H1 (cell line): ENCODE data around the gene RAD52. TPM values are rescaled to one million over a fixed set of nuclear protein-coding genes. Genes with fewer than 3 reads are reported as not detected.

Experiments
- CTCF ChIA-PET: fragments of 300-600 bp; sonication (Branson Sonifier 250); formaldehyde crosslinking; loops from one replicate; lab custom pipeline; 2021; ENCODE audit not compliant: partially characterized antibody; lab: Charles Lee
- POLR2A ChIA-PET: fragments of 300-600 bp; sonication (Branson Sonifier 250); formaldehyde crosslinking; loops from one replicate; lab custom pipeline; 2021; ENCODE audit warnings: inconsistent platforms; ENCODE audit not compliant: partially characterized antibody; lab: Charles Lee
- DNase-seq, 2 experiments: peaks; one replicate each; pipeline versions ENCODE4 v3.0.0 to v3.0.0-alpha.2; 2010 to 2022; ENCODE audit warnings: low spot score in 2 of 2, low read depth in 1 of 2, mixed read lengths in 1 of 2
- FAIRE-seq: peaks from 2 replicates; lab custom pipeline; 2011; peaks lifted over from hg19 to GRCh38; lab: Jason Lieb, UNC
- H2AFZ ChIP-seq: 2 replicates; pipeline ENCODE4 v1.8.1; 2012; ENCODE audit warnings: low read length, inconsistent platforms
- H2AK5ac ChIP-seq: 2 replicates; pipeline ENCODE4 v1.6.1; 2013; ENCODE audit warnings: low read depth, low read length
- H2BK120ac ChIP-seq: replicated peaks from 2 replicates; pipeline ENCODE3; 2013; ENCODE audit warnings: low read depth, low read length, inconsistent platforms
- H2BK12ac ChIP-seq: 2 replicates; pipeline ENCODE4 v1.6.1; 2013; ENCODE audit warnings: low read depth, low read length
- H2BK15ac ChIP-seq: 2 replicates; pipeline ENCODE4 v1.6.1; 2013; ENCODE audit warnings: low read length
- H2BK20ac ChIP-seq: 2 replicates; pipeline ENCODE4 v1.6.1; 2013; ENCODE audit warnings: low read length
- H2BK5ac ChIP-seq: 2 replicates; pipeline ENCODE4 v1.6.1; 2013; ENCODE audit warnings: low read depth, low read length
- H3K14ac ChIP-seq: 2 replicates; pipeline ENCODE4 v1.6.1; 2013; ENCODE audit warnings: inconsistent platforms; ENCODE audit not compliant: insufficient read length
- H3K18ac ChIP-seq: 2 replicates; pipeline ENCODE4 v1.6.1; 2013; ENCODE audit warnings: low read length; ENCODE audit errors: extremely low read depth
- H3K23ac ChIP-seq: 2 replicates; pipeline ENCODE4 v1.6.1; 2013; ENCODE audit warnings: inconsistent platforms; ENCODE audit not compliant: insufficient read length
- H3K23me2 ChIP-seq: 2 replicates; pipeline ENCODE4 v1.6.1; 2013; ENCODE audit warnings: low read depth, low read length
- H3K27ac ChIP-seq: 2 replicates; pipeline ENCODE4 v1.6.1; 2011; ENCODE audit warnings: low read depth, low read length, inconsistent platforms
- H3K27me3 ChIP-seq, 4 experiments: replicated peaks in 1 of 4; 1 replicate in 1 of 4; 2 replicates in 3 of 4; pipeline versions ENCODE4 v1.6.1 to v1.8.1; 2011 to 2013; ENCODE audit warnings: low read length in 3 of 4, mild to moderate bottlenecking in 3 of 4, inconsistent platforms in 2 of 4, mixed read lengths in 2 of 4, moderate library complexity in 1 of 4; ENCODE audit not compliant: control insufficient read depth in 3 of 4, insufficient read depth in 3 of 4; ENCODE audit errors: extremely low read depth in 1 of 4
- H3K36me3 ChIP-seq, 4 experiments: 2 replicates each; pipeline versions ENCODE4 v1.6.1 to v1.8.1; 2011 to 2013; ENCODE audit warnings: mild to moderate bottlenecking in 4 of 4, low read length in 3 of 4, moderate library complexity in 2 of 4, control low read depth in 1 of 4, inconsistent platforms in 1 of 4; ENCODE audit not compliant: insufficient read depth in 4 of 4, control insufficient read depth in 2 of 4
- H3K4ac ChIP-seq: replicated peaks from 2 replicates; pipeline ENCODE3; 2013; ENCODE audit warnings: low read length, low read depth, mixed read lengths, inconsistent platforms; ENCODE audit not compliant: insufficient read length
- H3K4me1 ChIP-seq, 4 experiments: replicated peaks in 1 of 4; 1 replicate in 1 of 4; 2 replicates in 3 of 4; pipeline versions ENCODE4 v1.6.1 to v1.8.1; 2011 to 2013; ENCODE audit warnings: low read length in 3 of 4, inconsistent platforms in 2 of 4, mixed read lengths in 1 of 4; ENCODE audit not compliant: insufficient read depth in 4 of 4, control insufficient read depth in 3 of 4
- H3K4me2 ChIP-seq, 2 experiments: 2 replicates each; pipeline versions ENCODE4 v1.6.1 to v1.8.1; 2011 to 2013; ENCODE audit warnings: low read depth in 2 of 2, low read length in 2 of 2, control low read depth in 1 of 2, inconsistent platforms in 1 of 2, mild to moderate bottlenecking in 1 of 2; ENCODE audit not compliant: insufficient read depth in 1 of 2
- H3K4me3 ChIP-seq, 4 experiments: fragments of 200-600, 300-600 bp in 1 of 4; sonication (generic), shearing (Covaris generic), sonication (Bioruptor Twin) in 1 of 4; 2 replicates each; pipeline versions ENCODE4 v1.5.1 to v1.8.1; 2011 to 2016; ENCODE audit warnings: low read length in 4 of 4, low read depth in 3 of 4, control low read depth in 2 of 4, inconsistent platforms in 2 of 4, mild to moderate bottlenecking in 2 of 4, mixed read lengths in 1 of 4, moderate library complexity in 1 of 4; ENCODE audit not compliant: insufficient read depth in 2 of 4; ENCODE audit errors: extremely low read depth in 1 of 4
- H3K56ac ChIP-seq: replicated peaks from 2 replicates; pipeline ENCODE3; 2013; ENCODE audit warnings: low read depth, mild to moderate bottlenecking, mixed read lengths, low read length, inconsistent platforms; ENCODE audit not compliant: insufficient read length
- H3K79me1 ChIP-seq: 2 replicates; pipeline ENCODE4 v1.6.1; 2013; ENCODE audit warnings: low read depth, low read length, control low read depth
- H3K79me2 ChIP-seq, 2 experiments: 2 replicates each; pipeline versions ENCODE4 v1.6.1 to v1.8.1; 2012 to 2013; ENCODE audit warnings: low read length in 2 of 2, mild to moderate bottlenecking in 2 of 2, inconsistent platforms in 1 of 2; ENCODE audit not compliant: insufficient read depth in 2 of 2, control insufficient read depth in 1 of 2
- H3K9ac ChIP-seq, 4 experiments: replicated peaks in 1 of 4; 1 replicate in 1 of 4; 2 replicates in 3 of 4; pipeline versions ENCODE4 v1.6.1 to v1.8.1; 2011 to 2013; ENCODE audit warnings: low read depth in 3 of 4, low read length in 3 of 4, control low read depth in 2 of 4, mild to moderate bottlenecking in 2 of 4, moderate library complexity in 2 of 4, inconsistent platforms in 1 of 4; ENCODE audit errors: extremely low read depth in 1 of 4
- H3K9me3 ChIP-seq, 2 experiments: 2 replicates each; pipeline versions ENCODE4 v1.6.1 to v1.8.1; 2012 to 2013; ENCODE audit warnings: mild to moderate bottlenecking in 2 of 2, moderate library complexity in 2 of 2, control low read depth in 1 of 2, inconsistent platforms in 1 of 2, low read depth in 1 of 2, low read length in 1 of 2, mixed read lengths in 1 of 2; ENCODE audit not compliant: insufficient read depth in 2 of 2
- H4K20me1 ChIP-seq, 2 experiments: replicated peaks in 1 of 2; 2 replicates each; pipeline versions ENCODE3 to v1.8.1; 2011 to 2013; ENCODE audit warnings: inconsistent platforms in 2 of 2, low read length in 2 of 2, mild to moderate bottlenecking in 1 of 2; ENCODE audit not compliant: insufficient read depth in 2 of 2, control insufficient read depth in 1 of 2
- H4K5ac ChIP-seq: 2 replicates; pipeline ENCODE4 v1.6.1; 2013; ENCODE audit warnings: low read length, low read depth, mixed read lengths, inconsistent platforms; ENCODE audit not compliant: insufficient read length
- H4K8ac ChIP-seq: 2 replicates; pipeline ENCODE4 v1.8.0; 2013; ENCODE audit warnings: mild to moderate bottlenecking, moderate library complexity, low read length, inconsistent platforms; ENCODE audit not compliant: insufficient read depth; ENCODE audit errors: extremely low read depth
- H4K91ac ChIP-seq: replicated peaks from 2 replicates; pipeline ENCODE3; 2013; ENCODE audit warnings: low read length, mixed read lengths, inconsistent platforms; ENCODE audit not compliant: insufficient read length
- CBX5 ChIP-seq: fragments of 300-800, 300-1000 bp; sonication (generic); IDR thresholded peaks from 2 replicates; pipeline ENCODE4 v1.7.1; 2016; ENCODE audit warnings: antibody characterized with exemption, low read length, low read depth
- HDAC2 ChIP-seq, 2 experiments: fragments of 300-600 bp in 1 of 2; sonication (generic) in 1 of 2; IDR thresholded peaks; 2 replicates each; pipeline ENCODE4 v1.6.1; 2011 to 2012; ENCODE audit warnings: low read depth in 2 of 2, low read length in 2 of 2, mild to moderate bottlenecking in 2 of 2, moderate library complexity in 2 of 2, borderline replicate concordance in 1 of 2, inconsistent platforms in 1 of 2
- KDM1A ChIP-seq: fragments of 200-600, 300-600 bp; sonication (generic); IDR thresholded peaks from 2 replicates; pipeline ENCODE4 v1.7.1; 2016; ENCODE audit warnings: mild to moderate bottlenecking, low read length, borderline replicate concordance
- KDM5A ChIP-seq: fragments of 200-600 bp; IDR thresholded peaks from 2 replicates; pipeline ENCODE4 v1.7.1; 2012; ENCODE audit warnings: mild to moderate bottlenecking, low read length, inconsistent platforms, mixed read lengths
- TAF1 ChIP-seq: IDR thresholded peaks from 2 replicates; pipeline ENCODE4 v1.6.1; 2011; ENCODE audit warnings: mild to moderate bottlenecking, low read depth, low read length
- WGBS, 2 experiments: shearing (Covaris generic) in 1 of 2; methylation state at CpG; one replicate each; pipeline versions ENCODE4 v1.1.6 to v1.1.7; 2013 to 2015; ENCODE audit warnings: low lambda C conversion rate in 2 of 2, mixed read lengths in 2 of 2, inconsistent platforms in 1 of 2, low coverage in 1 of 2, missing lambda C conversion rate in 1 of 2; ENCODE audit not compliant: insufficient replicate concordance in 2 of 2, insufficient coverage in 1 of 2, insufficient read length in 1 of 2; ENCODE audit errors: extremely low coverage in 1 of 2, missing lambda C conversion rate in 1 of 2; 5-methylcytosine and 5-hydroxymethylcytosine counted together
- polyA plus RNA-seq, 7 experiments: library from polyadenylated mRNA; depleted of rRNA in 3 of 7; stranded (reverse) in 5 of 7; unstranded in 2 of 7; fragments of >200 nt in 5 of 7; fragments of 200-250 nt in 2 of 7; gene quantifications; 1 replicate in 5 of 7; 2 replicates in 1 of 7; 4 replicates in 1 of 7; pipeline versions ENCODE4 v1.2.1 to v1.2.3, GENCODE V29; 2011 to 2013; ENCODE audit warnings: missing spikeins in 2 of 7, mixed read lengths in 2 of 7
- total RNA-seq: library from RNA; stranded (reverse); fragmentation: NEBNext Ultra II Directional; extraction: Animal tissue kit (Norgen Biotek cat#: 25700); gene quantifications from 2 replicates; pipeline ENCODE4 v1.2.1, GENCODE V29; 2021

Gene RAD52
- total and polyA plus RNA-seq, 2 of the 8 experiments (the other 6 are each of a cell fraction or from before 2014, with no cell fraction given), result 12.5 to 14.3 TPM

GRCh38 chr12:943051-943450 is 6.4 kb downstream of the RAD52 start:
- Histone ChIP-seq H2BK15ac (no peak overlapping the region), H3K4ac (no peak overlapping the region), H4K20me1 (peaks cover 0 to 2% of the 10 kb centered on the region in 2 experiments), H3K79me2 (peaks cover 0 to 44% of the 10 kb centered on the region in 2 experiments; a peak in 3 of 4 replicates), H3K9ac (no peak overlapping the region), H2BK20ac (no peak overlapping the region), H3K79me1 (peaks cover 8% of the 10 kb centered on the region), H2AK5ac (no peak overlapping the region), H2AFZ (no peak overlapping the region), H3K14ac (no peak overlapping the region), H4K5ac (no peak overlapping the region), H3K4me1 (no peaks in the 10 kb centered on the region), H4K8ac (no peak overlapping the region), H4K91ac (no peak overlapping the region), H3K9me3 (no peaks in the 10 kb centered on the region), H2BK5ac (no peak overlapping the region), H3K56ac (no peak overlapping the region)
- ChIA-PET POLR2A (no interaction called here), CTCF (no interaction called here)
- WGBS, 2 experiments, result 94% methylated on average over 6 of the region's 6 CpGs; no CpG with 5 or more reads in 1 of the 2 experiments
- DNase-seq, result no peak
- TF ChIP-seq KDM1A (no peak), CBX5 (no peak), TAF1 (no peak), HDAC2 (IDR thresholded peaks at IDR 0.05; ENCODE audit: borderline replicate concordance in 1 of 2, low read depth in 2 of 2, low read length in 2 of 2) (no peak), KDM5A (no peak)
- TF ChIP-seq, all 59 proteins: peak for 0
- no peak for FAIRE-seq
- no peak overlapping the region for H3K18ac ChIP-seq
- H3K27me3 ChIP-seq, result no peaks in the 10 kb centered on the region
- H2BK120ac ChIP-seq, result no peak overlapping the region
- no peak overlapping the region for H3K4me2 ChIP-seq
- no peaks in the 10 kb centered on the region; the same call in 1 of the 2 replicates for H3K23me2 ChIP-seq
- H2BK12ac ChIP-seq, result no peak overlapping the region
- H3K36me3 ChIP-seq, result peaks cover 0 to 7% (median 0%) of the 10 kb centered on the region in 4 experiments; a peak in 2 of 8 replicates
- no peak overlapping the region for H3K4me3 ChIP-seq
- H3K27ac ChIP-seq, result no peak overlapping the region
- no peak overlapping the region for H3K23ac ChIP-seq
